Right lobe of liver (tissue), 4 donors: ENCODE results near the gene PARD6G.

Experiments used
- POLR2A ChIP-seq: fragments of 450-650 bp; IDR thresholded peaks from one replicate; pipeline ENCODE4 v1.6.1; 2017; ENCODE audit warnings: antibody characterized with exemption, mild to moderate bottlenecking
- TF ChIP-seq, protein P1 (sequence below), 4 donors: fragments of 200-600 bp in 3 of 4; fragments of 450-650 bp in 1 of 4; IDR thresholded peaks; one replicate each; pipeline versions ENCODE4 v1.5.1 to v1.8.0; 2016 to 2022; ENCODE audit warnings: antibody characterized with exemption in 4 of 4, mild to moderate bottlenecking in 2 of 4
- donor health status: DM: no; HTN: no; CAD: no.
- donor health status: DM: no; HTN: no; CAD: no.
- donor health status: DM: no; HTN: yes; CAD: no.

DNA sequence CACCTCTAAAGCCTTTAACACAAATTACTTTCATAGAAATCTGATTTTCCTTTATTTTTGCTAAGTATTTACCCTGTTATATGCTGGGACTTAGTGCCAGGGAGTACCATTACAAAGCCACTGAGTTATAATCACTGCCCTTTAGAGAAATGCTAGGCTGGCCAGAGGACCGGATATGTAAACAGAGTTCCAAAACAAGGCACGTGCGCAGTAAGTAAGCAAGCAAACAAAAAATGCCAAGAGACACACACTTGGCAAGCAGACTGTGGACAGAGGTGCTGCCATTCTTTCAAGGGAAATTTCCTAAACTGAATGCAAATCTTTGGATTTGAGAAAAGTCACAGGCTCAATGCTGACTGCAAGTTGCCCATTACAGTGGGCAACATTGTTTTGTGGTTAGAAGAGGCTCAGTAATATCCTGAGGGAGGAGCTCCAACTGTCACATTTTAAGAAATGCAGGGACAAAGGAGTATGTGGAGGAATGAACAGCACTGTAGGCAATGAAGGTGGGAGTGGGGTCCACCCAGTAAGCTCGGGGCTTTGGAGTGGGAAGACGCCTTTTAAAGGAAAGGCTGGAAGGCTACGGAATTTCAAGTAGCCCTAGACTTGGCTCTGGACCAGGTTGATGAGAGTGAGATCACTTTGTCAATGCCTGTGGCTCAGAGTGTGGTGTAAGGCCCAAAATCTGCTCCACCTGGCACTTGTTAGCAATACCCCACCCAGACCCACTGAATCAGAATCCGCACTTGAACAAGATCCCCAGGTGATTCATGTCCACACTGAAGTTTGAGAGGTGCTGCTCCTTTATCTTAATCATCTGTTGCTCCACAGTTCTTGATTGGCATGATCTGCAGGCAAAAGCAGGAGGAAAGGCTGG is 2.1 kb upstream of the PARD6G start:
- TF ChIP-seq, protein P1, sequence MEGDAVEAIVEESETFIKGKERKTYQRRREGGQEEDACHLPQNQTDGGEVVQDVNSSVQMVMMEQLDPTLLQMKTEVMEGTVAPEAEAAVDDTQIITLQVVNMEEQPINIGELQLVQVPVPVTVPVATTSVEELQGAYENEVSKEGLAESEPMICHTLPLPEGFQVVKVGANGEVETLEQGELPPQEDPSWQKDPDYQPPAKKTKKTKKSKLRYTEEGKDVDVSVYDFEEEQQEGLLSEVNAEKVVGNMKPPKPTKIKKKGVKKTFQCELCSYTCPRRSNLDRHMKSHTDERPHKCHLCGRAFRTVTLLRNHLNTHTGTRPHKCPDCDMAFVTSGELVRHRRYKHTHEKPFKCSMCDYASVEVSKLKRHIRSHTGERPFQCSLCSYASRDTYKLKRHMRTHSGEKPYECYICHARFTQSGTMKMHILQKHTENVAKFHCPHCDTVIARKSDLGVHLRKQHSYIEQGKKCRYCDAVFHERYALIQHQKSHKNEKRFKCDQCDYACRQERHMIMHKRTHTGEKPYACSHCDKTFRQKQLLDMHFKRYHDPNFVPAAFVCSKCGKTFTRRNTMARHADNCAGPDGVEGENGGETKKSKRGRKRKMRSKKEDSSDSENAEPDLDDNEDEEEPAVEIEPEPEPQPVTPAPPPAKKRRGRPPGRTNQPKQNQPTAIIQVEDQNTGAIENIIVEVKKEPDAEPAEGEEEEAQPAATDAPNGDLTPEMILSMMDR (IDR thresholded peaks at IDR 0.05), result no peak
- TF ChIP-seq POLR2A, result no peak
